Transverse colon (tissue), 3 donors: ENCODE results near the gene SLC16A3.

ENCODE experiments used
- CTCF ChIP-seq, 5 experiments: fragments of 200-600 bp in 3 of 5; fragments of 450-650 bp in 2 of 5; sonication (generic) in 3 of 5; IDR thresholded peaks; 1 replicate in 2 of 5; 2 replicates in 3 of 5; pipeline ENCODE4 v1.5.1; 2016 to 2017; ENCODE audit warnings: antibody characterized with exemption in 5 of 5, inconsistent platforms in 3 of 5, mild to moderate bottlenecking in 2 of 5, moderate library complexity in 1 of 5
- POLR2A ChIP-seq: fragments of 450-650 bp; IDR thresholded peaks from one replicate; pipeline ENCODE4 v1.6.1; 2016; ENCODE audit warnings: antibody characterized with exemption, mild to moderate bottlenecking, moderate library complexity

- TF ChIP-seq POLR2A, result no peak
- TF ChIP-seq CTCF (IDR thresholded peaks at IDR 0.05), result no peak
Observed at GRCh38 chr17:82249896-82250581, 21.2 kb downstream of the SLC16A3 start.
